Endothelial cell of hepatic sinusoid (primary cell): ENCODE measurements around the gene PROSER1.
"Not testable (repeated sequence)": the region's sequence is repeated elsewhere in the genome, so short reads cannot be mapped to it uniquely, and the experiment has no call there.

Source experiments
- in situ Hi-C: cut with HindIII; loops from 2 replicates; pipeline ENCODE4 v1.10.0; 2017; ENCODE audit warnings: low sequenced_read_pairs

Gene PROSER1

DNA sequence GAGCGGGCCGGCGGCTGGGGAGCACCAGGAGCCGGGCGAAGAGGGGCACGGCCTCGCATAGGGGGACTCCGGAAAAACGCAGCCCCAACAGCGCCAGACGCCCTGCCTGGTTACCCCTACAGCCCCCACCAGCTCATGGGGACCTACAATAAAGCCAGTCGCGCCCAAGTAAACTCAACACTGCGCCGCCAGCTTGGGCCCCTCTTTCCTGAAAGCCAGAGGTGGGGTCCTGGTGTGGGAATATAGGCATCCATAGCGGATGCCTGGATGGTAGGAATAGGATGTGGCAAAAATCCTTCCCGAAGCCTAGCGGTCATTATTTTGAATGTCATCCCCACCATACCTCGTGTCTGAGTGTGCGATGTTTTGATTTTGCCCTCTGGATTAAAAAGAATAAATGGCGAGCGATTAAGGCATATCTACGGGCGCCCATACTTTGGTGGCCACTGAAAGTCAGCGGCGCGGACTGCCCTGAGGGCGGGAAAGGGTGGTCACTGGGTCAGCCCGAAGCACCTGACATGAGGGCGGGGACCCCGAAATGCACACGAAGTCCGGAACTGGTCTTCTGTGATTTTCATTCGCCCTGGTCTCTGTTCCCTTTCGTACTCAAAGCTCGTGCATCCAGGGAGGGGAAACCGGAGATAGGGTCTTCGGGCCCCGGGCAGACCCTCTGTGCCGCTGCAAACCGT is at the start of gene PROSER1, which contains the start of gene NHLRC3:
Gene PROSER1, minus strand, starts transcription at position 210 of the 689 bp plus-strand sequence. CDS start 847 bp downstream, outside the sequence.
Gene NHLRC3, plus strand, starts transcription at position 577 of the 689 bp plus-strand sequence. CDS start 184 bp downstream, outside the sequence.
- in situ Hi-C loops, result no loop called here

DNA sequence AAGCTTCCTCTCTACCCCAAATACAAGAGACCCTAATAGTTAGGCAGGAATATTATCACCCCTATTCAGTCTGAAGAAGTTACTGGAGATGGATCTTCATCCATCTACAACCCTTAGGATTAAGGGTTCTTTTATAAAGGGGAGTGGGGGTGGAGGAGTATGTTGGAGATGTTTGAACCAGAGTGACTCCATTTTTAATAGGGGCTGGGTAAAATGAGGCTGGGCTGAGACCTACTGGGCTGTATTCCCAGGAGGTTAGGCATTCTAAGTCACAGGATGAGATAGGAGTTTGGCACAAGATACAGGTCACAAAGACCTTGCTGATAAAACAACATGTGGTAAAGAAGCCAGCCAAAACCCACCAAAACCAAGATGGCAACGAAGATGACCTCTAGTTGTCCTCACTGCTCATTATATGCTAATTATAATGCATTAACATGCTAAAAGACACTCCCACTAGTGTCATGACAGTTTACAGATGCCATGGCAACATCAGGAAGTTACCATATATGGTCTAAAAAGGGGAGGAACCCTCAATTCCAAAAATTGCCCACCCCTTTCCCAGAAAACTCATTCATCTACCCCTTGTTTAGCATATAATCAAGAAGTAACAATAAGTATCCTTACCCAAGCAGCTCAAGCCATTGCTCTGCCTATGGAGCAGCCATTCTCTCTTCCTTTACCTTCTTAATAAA is 48.5 kb upstream of the PROSER1 start:
- in situ Hi-C loops, result not testable (repeated sequence)

DNA sequence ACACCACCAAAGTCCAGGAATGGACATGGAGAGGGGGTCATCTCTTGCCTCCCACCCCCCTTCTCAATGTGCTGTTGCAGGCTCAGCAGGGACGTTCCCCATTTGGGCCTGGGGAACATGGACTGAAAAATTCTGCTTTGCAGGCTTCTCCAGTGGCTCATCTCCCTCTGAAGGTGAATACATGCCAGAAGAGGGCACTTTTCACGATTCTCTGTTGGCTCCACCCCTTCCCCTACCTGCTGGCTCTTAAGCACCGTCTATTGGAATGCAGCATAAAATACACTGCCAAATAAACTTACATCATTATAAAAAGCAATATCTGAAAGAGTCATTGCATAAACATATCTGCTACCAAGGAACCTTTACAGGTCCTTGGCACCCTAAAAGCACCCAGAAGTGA is 36.1 kb upstream of the PROSER1 start:
- in situ Hi-C loops, result no loop called here

DNA sequence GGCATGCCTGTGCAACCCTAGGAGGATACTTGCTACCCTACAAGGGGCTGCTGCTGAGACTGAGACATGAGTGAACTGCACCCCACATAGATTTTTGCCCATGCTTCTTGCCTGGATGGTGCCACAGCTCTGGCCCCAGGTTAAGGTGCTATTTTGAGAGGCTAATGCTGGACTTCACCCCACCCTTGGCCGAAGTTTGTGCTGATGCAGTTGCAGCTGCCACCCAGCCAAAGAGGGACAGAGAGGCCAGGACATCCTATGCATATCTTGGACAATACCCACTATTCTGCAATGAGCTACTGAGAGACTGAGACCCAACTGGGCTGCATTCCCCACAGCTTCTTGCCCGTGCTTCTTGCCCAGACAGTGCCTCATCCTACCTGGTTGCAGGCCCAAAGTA is 35.0 kb upstream of the PROSER1 start:
- in situ Hi-C loops, result no loop called here

DNA sequence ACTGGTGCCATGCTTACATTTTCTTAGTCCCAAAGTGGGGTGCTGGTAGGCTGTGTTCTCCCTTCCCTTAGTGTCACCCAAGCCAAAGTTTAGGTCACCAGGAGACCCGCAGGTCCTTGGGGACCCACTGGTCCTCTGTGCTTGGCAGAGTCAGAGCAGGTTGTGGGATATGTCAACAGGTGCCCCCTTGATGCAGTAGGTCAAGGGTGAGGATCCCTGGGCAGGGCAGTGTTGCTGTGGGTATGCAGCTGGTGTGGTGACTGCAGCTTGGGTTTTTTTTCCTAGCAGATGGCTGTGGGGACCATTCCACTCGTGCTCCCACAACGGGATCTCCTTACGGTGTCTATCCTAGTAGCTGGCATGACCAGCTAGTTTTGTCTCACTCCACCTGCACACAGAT is 24.1 kb upstream of the PROSER1 start:
- in situ Hi-C loops, result no loop called here

DNA sequence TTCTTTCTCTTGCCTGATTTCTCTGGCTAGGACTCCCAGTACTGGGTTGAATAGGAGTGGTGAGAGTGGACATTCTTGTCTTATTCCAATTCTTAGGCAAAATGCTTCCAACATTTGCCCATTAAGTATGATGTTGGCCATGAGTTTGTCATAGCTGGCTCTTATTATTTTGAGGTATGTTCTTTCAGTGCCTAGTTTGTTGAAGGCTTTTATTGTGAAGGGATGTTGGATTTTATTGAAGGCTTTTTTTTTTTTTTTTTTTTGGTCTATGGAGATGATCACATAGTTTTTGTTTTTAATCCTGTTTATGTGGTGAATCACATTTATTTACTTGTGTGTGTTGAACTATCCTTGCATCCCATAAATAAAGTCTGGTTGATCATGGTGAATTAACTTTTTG is 20.2 kb upstream of the PROSER1 start:
- in situ Hi-C loops, result no loop called here

DNA sequence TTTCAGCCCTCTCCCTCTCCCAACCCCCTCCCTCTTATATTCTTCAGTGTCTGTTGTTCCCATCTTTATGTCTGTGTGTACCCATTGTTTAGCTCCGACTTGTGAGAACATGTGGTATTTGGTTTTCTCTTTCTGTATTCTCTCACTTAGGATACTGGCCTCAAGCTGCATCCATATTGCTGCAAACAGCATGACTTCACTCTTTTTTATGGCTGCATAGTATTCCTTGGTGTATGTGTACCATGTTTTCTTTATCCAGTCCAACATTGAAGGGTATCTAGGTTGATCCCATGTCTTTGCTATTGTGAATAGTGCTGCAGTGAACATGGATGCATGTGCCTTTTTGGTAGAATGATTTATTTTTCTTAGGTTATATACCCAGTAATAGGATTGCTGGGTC is 18.1 kb upstream of the PROSER1 start:
- in situ Hi-C loops, result no loop called here

DNA sequence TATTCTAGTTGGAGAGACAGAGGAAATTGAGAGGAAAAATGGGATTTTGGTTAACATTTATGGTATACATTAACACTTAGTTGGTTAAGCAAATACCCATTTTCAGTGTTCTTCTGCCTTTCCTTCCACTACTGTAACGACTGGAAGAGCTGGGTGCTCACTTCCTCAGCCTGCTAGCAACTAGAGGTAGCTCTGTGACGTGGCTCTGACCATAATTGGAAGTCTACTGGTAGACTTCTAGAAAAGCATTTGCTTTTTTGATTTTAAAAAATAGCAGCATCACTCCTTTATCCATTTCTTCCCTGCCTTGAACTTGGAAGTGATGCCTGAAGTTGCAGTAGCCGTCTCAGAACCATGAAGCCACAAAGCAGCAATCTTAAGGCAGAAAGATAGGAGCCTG is 16.2 kb upstream of the PROSER1 start:
- in situ Hi-C loops, result no loop called here

DNA sequence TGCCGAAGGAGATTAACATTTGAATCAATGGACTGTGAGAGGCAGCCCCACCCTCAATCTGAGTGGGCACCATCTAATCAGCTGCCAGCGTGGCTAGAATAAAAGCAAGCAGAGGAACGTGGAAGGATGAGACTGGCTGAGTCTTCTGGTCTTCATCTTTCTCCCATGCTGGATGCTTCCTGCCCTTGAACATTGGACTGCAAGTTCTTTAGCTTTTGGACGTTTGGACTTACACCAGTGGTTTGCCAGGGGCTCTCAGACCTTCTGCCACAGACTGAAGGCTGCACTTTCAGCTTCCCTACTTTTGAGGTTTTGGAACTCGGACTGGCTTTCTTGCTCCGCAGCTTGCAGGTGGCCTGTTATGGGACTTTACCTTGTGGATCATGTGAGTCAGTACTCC is 15.1 kb upstream of the PROSER1 start:
- in situ Hi-C loops, result no loop called here

DNA sequence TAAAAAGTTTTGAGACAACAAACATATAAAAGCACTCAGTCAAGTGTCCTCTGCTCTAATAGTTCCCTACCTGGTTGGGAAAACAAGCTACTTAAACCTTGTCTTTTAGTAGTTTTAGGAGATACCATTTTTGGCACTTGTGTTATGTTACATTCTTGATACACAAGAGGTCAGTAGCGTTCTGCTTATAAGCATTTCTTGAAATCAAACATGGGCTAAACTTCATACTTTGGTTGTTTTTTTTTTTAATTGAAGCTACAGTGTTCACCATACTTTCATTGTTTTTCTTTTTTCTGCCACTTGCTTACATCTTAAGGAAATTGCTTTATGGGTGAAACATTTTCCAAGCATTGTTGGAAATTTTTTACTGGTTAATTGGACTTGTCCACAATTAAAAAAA is 13.3 kb upstream of the PROSER1 start:
- in situ Hi-C loops, result no loop called here

DNA sequence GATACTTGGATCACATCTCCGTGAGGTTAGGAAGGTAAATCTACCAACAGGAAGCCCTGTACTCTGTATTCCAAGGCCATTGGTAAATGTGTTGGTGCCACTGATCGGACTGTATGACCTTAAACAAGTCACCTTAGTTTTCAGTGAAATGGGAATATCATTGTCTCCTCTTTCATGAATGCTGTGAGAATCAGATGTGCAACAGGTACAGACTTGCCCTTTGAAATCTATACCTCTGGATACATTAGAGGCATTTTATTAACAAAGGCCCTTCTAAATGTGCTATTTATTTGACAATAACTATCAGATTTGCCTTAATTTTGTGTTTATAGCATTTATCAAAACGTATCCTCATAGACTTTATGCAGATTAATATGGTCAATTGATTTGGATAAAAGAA is 11.4 kb upstream of the PROSER1 start:
- in situ Hi-C loops, result no loop called here

DNA sequence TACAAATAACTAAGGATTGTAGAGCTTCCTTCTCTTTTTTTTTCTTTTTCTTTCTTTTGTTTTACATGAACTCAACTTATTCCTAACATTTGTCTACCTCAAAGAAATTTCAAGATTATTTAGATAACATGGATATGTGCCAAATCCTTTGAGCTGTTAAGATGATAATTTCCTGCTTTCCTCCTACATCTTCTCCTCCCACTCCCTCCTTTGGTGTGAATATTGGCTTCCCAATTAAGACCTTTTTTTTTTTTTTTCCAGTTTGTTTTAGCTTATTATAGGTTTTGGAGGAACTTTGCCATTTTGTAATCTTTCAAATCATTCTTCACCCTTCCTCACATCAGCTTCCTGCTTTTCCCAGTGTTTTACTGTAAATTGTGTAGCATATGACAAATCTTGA is 10.9 kb upstream of the PROSER1 start:
- in situ Hi-C loops, result no loop called here

DNA sequence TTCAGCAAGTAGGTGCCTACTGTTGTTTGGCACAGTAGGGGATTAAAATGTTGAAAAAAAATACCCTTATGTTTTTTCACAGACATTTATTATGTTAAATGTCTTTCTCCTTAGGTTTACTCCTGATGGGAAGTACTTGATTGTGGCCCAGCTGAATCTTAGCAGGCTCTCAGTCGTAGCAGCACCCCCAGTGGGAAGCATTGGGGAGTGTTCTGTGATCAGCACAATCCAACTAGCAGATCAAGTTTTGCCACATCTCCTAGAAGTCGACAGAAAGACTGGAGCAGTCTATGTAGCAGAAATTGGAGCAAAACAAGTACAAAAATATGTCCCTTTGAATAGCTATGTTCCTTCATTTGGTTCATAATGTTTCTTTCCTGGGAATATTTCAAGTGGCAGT is 9.7 kb upstream of the PROSER1 start:
- in situ Hi-C loops, result no loop called here

DNA sequence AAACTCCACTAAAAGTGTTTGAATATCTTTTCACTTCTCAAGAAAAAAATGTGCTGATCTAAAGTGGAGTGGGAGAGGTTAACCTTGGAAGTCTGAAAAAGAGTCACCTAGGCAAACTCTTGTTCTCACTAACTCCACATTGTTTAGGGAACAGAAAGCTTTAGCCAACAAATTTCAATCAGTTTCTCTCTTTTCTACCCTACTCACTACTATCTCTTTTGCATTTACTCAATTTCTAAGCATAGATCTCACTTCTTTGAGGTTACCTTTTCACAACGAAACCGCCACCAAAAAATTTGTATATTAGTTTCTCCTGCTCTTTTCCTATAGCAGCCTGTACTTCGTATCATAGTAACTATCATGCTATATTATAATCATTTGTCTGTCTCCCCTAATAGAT is 6.6 kb upstream of the PROSER1 start:
- in situ Hi-C loops, result no loop called here

DNA sequence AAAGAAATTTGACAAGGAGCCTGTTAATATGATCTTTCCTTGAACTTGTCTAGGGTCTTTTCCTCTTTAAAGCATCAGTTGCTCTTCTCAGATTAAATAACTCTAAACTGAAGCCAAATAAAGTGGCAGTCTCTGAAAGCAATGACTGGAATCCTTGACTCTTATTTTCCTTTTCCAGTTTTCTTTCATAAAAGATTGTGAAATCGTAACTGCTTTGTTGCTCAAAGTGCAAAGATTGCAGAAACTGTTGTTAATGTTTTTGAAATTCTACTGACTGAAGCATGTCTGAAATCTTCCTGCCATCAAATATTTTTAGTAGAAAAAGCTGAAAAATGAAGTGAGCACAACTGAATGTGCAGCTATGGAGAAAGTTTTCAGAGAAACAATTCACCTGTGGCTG is 2.3 kb upstream of the PROSER1 start:
- in situ Hi-C loops, result no loop called here

DNA sequence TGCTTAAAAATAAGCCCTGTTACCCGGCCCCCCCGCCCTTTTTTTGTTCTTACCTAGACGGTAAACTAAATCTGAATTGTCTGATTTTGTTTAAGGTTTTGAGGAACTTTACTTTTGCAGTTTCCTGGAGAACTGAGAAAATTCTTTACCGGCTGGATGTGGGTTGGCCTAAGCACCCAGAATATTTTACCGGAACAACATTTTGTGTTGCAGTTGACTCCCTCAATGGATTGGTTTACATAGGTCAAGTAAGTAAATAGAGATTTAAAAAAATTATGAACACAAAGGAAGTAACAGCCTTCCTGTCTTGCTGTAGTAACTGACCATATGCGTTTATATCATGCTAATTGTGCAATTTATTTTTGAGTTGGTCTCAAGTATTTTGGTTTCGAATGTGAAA is 1.2 kb upstream of the PROSER1 start:
- in situ Hi-C loops, result no loop called here

DNA sequence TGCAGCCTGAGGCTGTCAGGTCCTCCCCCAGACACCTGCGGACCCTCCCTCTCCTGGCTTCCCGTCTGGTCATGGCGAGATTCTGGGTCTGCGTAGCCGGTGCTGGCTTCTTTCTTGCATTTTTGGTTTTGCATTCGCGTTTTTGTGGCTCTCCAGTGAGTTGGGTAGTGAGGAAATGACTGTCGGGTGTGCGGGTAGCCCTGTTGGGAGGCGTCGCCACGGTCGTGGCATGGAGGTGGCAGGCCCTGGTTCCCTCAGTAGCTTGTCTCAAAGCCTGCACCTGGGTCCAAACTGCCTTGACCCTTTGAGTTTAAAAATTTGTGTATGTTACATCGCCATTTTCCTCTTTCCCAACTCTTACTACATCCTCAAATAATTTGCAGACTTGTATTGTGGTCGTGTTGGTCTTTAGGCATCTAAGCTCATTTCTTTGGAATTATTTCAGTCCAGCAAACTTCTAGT is 711 bp upstream of the PROSER1 start:
- in situ Hi-C loops, result no loop called here

DNA sequence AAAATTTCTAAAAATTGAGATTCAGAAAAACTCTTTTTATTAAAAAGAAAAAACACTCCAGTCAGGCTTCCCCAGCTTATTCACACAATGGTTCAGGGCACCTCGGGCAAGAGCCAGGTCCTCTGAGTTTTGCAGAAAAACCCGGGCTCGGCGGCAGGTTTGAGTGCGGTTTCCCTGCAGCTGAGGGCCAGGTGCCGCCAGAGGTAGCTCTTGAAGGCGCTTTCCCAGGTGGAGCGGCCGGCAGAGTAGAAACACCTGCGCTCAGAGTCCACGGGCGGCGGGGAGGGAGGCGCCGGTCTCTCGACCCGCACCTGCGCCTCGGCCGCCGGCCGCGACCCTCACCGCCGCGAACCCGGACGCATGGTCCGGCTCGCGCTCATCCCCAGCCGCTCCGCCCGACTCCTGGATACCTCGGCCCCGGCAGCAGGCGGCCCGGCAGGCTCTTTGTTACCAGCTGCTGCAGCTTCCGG is 444 bp downstream of the PROSER1 start:
- in situ Hi-C loops, result no loop called here

DNA sequence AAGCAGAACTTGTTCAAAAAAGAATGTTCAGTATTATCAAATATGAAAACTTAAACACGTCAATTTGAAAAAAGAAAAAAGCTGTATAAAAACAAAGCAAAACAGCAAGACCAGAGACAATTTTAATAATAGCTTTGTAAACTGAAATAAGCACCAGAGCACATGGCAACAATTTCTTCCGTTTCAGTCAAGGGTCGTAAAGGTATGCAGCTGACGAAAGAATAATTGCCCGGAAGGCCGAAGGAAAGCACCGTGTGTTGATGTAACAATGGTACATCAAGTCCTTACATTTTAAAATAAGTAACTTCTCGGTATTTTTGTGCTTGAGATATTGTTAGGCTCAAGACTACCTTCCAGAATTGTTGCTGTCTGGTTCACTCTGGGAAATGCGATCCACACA is 1.7 kb downstream of the PROSER1 start:
- in situ Hi-C loops, result no loop called here

DNA sequence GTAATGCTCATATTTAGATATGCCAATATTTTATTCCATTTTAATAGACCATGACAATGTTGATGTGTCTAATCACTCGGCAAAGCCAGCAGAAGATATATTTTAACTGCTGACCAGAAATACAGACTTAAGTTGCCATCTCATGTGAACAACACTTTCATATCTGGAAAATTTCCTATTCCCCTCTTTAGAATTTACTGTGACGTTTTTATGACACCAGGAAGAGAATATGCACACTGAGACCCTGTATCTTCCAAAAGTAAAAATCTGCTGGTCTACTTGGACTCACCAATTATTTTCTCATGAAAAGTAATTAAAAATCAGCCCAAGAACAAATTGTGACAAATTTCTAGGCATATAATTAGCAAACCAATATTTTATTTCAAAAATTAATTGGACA is 2.1 kb downstream of the PROSER1 start:
- in situ Hi-C loops, result no loop called here

DNA sequence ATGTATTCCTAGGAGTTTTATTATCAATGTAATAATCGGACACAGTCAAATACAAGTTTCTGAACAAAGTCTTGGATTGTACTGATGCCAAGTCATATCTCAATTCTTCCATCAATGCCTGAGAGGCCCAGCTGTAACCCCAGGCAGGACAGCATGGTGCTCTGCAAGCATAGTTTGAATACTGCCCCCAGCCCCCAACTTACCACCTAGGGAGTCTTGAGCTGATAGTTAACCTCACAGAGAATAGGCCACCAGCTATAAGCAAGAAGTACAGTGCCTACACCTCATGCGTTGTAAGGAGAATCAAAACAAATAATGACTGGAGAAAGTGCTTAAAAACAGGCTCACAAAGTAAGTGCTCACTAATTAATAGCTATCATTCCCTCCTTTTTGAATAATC is 2.7 kb downstream of the PROSER1 start:
- in situ Hi-C loops, result no loop called here

DNA sequence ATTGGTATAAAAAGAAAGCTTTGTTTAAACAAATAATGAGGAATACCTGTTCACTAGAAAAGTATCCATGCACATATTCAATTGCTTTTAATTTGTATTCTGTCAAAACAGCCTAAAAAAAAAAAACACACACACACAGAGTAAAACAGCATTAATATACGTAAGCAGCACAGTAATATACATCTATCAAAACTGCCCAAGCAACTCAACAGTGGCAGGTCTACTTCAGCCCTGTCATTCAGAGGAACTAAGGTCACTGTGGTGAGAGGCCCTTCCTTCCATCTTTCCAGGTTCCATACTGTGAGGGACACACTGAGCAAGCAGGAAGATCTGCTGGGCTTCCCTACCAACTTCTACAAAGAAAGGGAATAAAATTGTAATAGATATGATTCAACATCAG is 3.8 kb downstream of the PROSER1 start:
- in situ Hi-C loops, result no loop called here
